Activated B cell treated with CpG ODN at 0.5 μM for 24 hours (primary cell): ENCODE data around the gene HLA-DOB. TPM values are rescaled to one million over a fixed set of nuclear protein-coding genes. Genes with fewer than 3 reads are reported as not detected.

Experiments
- ATAC-seq: fragments of 200-7000 bp; cut with Tn5 transposase; one replicate; pipeline ENCODE4 v1.10.0; 2021; ENCODE audit warnings: low read depth, mild to moderate bottlenecking, moderate library complexity
- CTCF ChIA-PET: fragments of 350-600 bp; sonication (Branson Sonifier 250); formaldehyde crosslinking; loops from one replicate; lab custom pipeline; 2021; ENCODE audit warnings: antibody characterized with exemption; lab: Charles Lee
- POLR2A ChIA-PET: fragments of 350-600 bp; sonication (Branson Sonifier 250); formaldehyde crosslinking; loops from one replicate; lab custom pipeline; 2021; ENCODE audit warnings: antibody characterized with exemption; lab: Charles Lee
- DNase-seq: peaks from one replicate; pipeline ENCODE4 v3.0.0; 2022
- H3K27ac Mint-ChIP-seq: one replicate; pipeline ENCODE4 v1.8.0; 2020; ENCODE audit warnings: mixed read lengths
- H3K27me3 Mint-ChIP-seq: one replicate; pipeline ENCODE4 v1.8.0; 2021; ENCODE audit warnings: mixed read lengths
- H3K36me3 Mint-ChIP-seq: one replicate; pipeline ENCODE4 v1.8.0; 2021; ENCODE audit warnings: low read depth, mixed read lengths
- H3K4me1 Mint-ChIP-seq: one replicate; pipeline ENCODE4 v1.8.0; 2021; ENCODE audit warnings: mixed read lengths
- H3K4me3 Mint-ChIP-seq: one replicate; pipeline ENCODE4 v1.8.0; 2020; ENCODE audit warnings: mild to moderate bottlenecking, mixed read lengths
- H3K9me3 Mint-ChIP-seq: one replicate; pipeline ENCODE4 v1.8.0; 2020; ENCODE audit warnings: mixed read lengths
- CTCF ChIP-seq: fragments of 200-600 bp; IDR thresholded peaks from one replicate; pipeline ENCODE4 v1.8.0; 2022; ENCODE audit warnings: antibody characterized with exemption, mild to moderate bottlenecking
- intact Hi-C: fragments of 100-400 bp; cut with micrococcal nuclease; formaldehyde crosslinking; loops from one replicate; pipeline ENCODE4 v1.15.1; 2024
- total RNA-seq: library from RNA; stranded (reverse); gene quantifications from 2 replicates; pipeline ENCODE4 v1.2.3, GENCODE V29; 2022

HLA-DOB gene
- total RNA-seq, 1 donor from 2014 or later, result 101 TPM

GRCh38 chr6:32849126-32849525 lies 32.3 kb upstream of the HLA-DOB start:
- no peak for DNase-seq
- POLR2A ChIA-PET, result interaction anchor here (0.7 to 3.2 kb wide), 5 partner anchors 10 to 671 kb away, joined by 3 to 27 read pairs (median 4); partner anchors contain the start of genes HLA-DRA and TAP2
- Mint-ChIP-seq H3K27ac (peak overlapping the region; percentile 50), H3K4me3 (peak overlapping the region; percentile 28), H3K4me1 (peaks cover 82% of the 10 kb centered on the region), H3K36me3 (peaks cover 95% of the 10 kb centered on the region), H3K9me3 (no peaks in the 10 kb centered on the region), H3K27me3 (no peaks in the 10 kb centered on the region)
- no peak for TF ChIP-seq CTCF
- no peak for ATAC-seq
- intact Hi-C loops, result no loop called here
- CTCF ChIA-PET, result interaction anchor here (1.2 to 1.4 kb wide), 2 partner anchors 11 to 135 kb away, joined by 5 read pairs; partner anchors contain the start of gene TAP2

- no peaks in the 10 kb centered on the region for H3K9me3 Mint-ChIP-seq
- CTCF ChIA-PET, result interaction anchor here (4.2 kb wide), 1 partner anchor 20 kb away, joined by 29 read pairs; no protein-coding TSS in a partner anchor
- DNase-seq, result no peak
- no peak for TF ChIP-seq CTCF
- POLR2A ChIA-PET, result interaction anchor here (2.1 to 11.9 kb wide), 3 partner anchors 10 to 28 kb away, joined by 9 to 904 read pairs (median 23); partner anchors contain the start of genes PSMB9, TAP1 and TAP2
- peaks cover 89% of the 10 kb centered on the region for H3K4me1 Mint-ChIP-seq
- H3K27ac Mint-ChIP-seq, result peak overlapping the region; percentile 100
- peak overlapping the region; percentile 99 for H3K4me3 Mint-ChIP-seq
- intact Hi-C loops, result no loop called here
- H3K36me3 Mint-ChIP-seq, result peaks cover 97% of the 10 kb centered on the region
- ATAC-seq, result no peak
- no peaks in the 10 kb centered on the region for H3K27me3 Mint-ChIP-seq
These were observed 31.0 kb upstream of the HLA-DOB start for GRCh38 chr6:32847795-32848194.

GRCh38 chr6:32847004-32847403 lies 30.2 kb upstream of the HLA-DOB start:
- intact Hi-C loops, result no loop called here
- DNase-seq (no peak), ATAC-seq (no peak)
- no peaks in the 10 kb centered on the region for H3K27me3 Mint-ChIP-seq
- no peak for TF ChIP-seq CTCF
- H3K27ac Mint-ChIP-seq, result peak overlapping the region; percentile 100
- POLR2A ChIA-PET, result interaction anchor here (2.1 to 11.9 kb wide), 7 partner anchors 9 to 137 kb away, joined by 9 to 904 read pairs (median 18); partner anchors contain the start of genes BRD2, PSMB9, TAP1 and TAP2
- no peaks in the 10 kb centered on the region for H3K9me3 Mint-ChIP-seq
- peaks cover 97% of the 10 kb centered on the region for H3K36me3 Mint-ChIP-seq
- peaks cover 89% of the 10 kb centered on the region for H3K4me1 Mint-ChIP-seq
- CTCF ChIA-PET, result interaction anchor here (4.2 kb wide), 1 partner anchor 21 kb away, joined by 29 read pairs; no protein-coding TSS in a partner anchor
- peak overlapping the region; percentile 99 for H3K4me3 Mint-ChIP-seq

- H3K27me3 Mint-ChIP-seq, result no peaks in the 10 kb centered on the region
- CTCF ChIA-PET, result interaction anchor here (0.9 to 9.7 kb wide), 7 partner anchors 9 to 139 kb away, joined by 3 to 218 read pairs (median 5); partner anchors contain the start of genes HLA-DMA, PSMB9 and TAP1
- no peak for ATAC-seq
- peak; percentile 50 for DNase-seq
- POLR2A ChIA-PET, result interaction anchor here (0.5 to 11.9 kb wide), 52 partner anchors 13 to 874 kb away, joined by 3 to 904 read pairs (median 5); partner anchors contain the start of genes B3GALT4, BRD2, DXO and HLA-DMA
- no peaks in the 10 kb centered on the region for H3K9me3 Mint-ChIP-seq
- H3K36me3 Mint-ChIP-seq, result peaks cover 97% of the 10 kb centered on the region
- intact Hi-C loops, result no loop called here
- peak overlapping the region; percentile 99 for H3K4me3 Mint-ChIP-seq
- TF ChIP-seq CTCF, result no peak
- peaks cover 89% of the 10 kb centered on the region for H3K4me1 Mint-ChIP-seq
- H3K27ac Mint-ChIP-seq, result peak overlapping the region; percentile 100
These were observed 28.6 kb upstream of the HLA-DOB start for GRCh38 chr6:32845384-32845884.
